Measurements from ENCODE around the gene SLC2A3.
"Not testable (repeated sequence)": the region's sequence is repeated elsewhere in the genome, so short reads cannot be mapped to it uniquely, and the experiment has no call there.

Gene SLC2A3

GRCh38 chr12:7950230-7950943 is 14.4 kb upstream of the SLC2A3 start:
- DNase-seq = not testable (repeated sequence)

GRCh38 chr12:7948589-7949260 is 12.7 kb upstream of the SLC2A3 start:
- DNase-seq = no peak

GRCh38 chr12:7947011-7947410 is 11.0 kb upstream of the SLC2A3 start:
- no peak for DNase-seq

GRCh38 chr12:7944760-7945159 is 8.8 kb upstream of the SLC2A3 start:
- not testable (repeated sequence) for DNase-seq

- no peak for DNase-seq
Observed at GRCh38 chr12:7940906-7941305, 4.9 kb upstream of the SLC2A3 start.

- no peak for DNase-seq
Observed at GRCh38 chr12:7937833-7938506, 2.0 kb upstream of the SLC2A3 start.

GRCh38 chr12:7934889-7935492 is 996 bp downstream of the SLC2A3 start:
- no peak for DNase-seq

GRCh38 chr12:7934091-7934888 is 1.7 kb downstream of the SLC2A3 start:
- no peak for DNase-seq

GRCh38 chr12:7933255-7933726 is 2.7 kb downstream of the SLC2A3 start:
- DNase-seq = peak; percentile 76

GRCh38 chr12:7932599-7933240 is 3.3 kb downstream of the SLC2A3 start:
- not testable (repeated sequence) for DNase-seq

GRCh38 chr12:7929083-7929792 is 6.7 kb downstream of the SLC2A3 start:
- DNase-seq = no peak

- DNase-seq = no peak
Observed at GRCh38 chr12:7927470-7927869, 8.5 kb downstream of the SLC2A3 start.

GRCh38 chr12:7926068-7926666 is 9.8 kb downstream of the SLC2A3 start:
- DNase-seq = not testable (repeated sequence)

GRCh38 chr12:7923241-7924236 is 12.4 kb downstream of the SLC2A3 start:
- no peak for DNase-seq

- DNase-seq = not testable (repeated sequence)
Observed at GRCh38 chr12:7921181-7921580, 14.8 kb downstream of the SLC2A3 start.

GRCh38 chr12:7918268-7918590 is 17.8 kb downstream of the SLC2A3 start:
- DNase-seq = not testable (repeated sequence)

GRCh38 chr12:7917392-7918267 is 18.4 kb downstream of the SLC2A3 start:
- no peak for DNase-seq

GRCh38 chr12:7916936-7917335 is 19.1 kb downstream of the SLC2A3 start:
- DNase-seq = no peak
